GM12865 (cell line): ENCODE data around the gene SIAH3.

ENCODE experiments used
- DNase-seq: peaks from one replicate; pipeline ENCODE4 v3.0.0; 2010; ENCODE audit warnings: low read depth
- H3K4me3 ChIP-seq: 2 replicates; pipeline ENCODE4 v1.5.1; 2011; ENCODE audit warnings: mild to moderate bottlenecking, low read depth, low read length, control low read depth
- CTCF ChIP-seq: IDR thresholded peaks from 2 replicates; pipeline ENCODE4 v1.5.1; 2011; ENCODE audit warnings: low read length, control low read depth, low read depth, inconsistent platforms; ENCODE audit not compliant: insufficient read depth; ENCODE audit errors: missing control alignments

Gene SIAH3

GRCh38 chr13:45816427-45816826 is 35.1 kb downstream of the SIAH3 start:
- H3K4me3 ChIP-seq: no peak overlapping the region
- no peak for TF ChIP-seq CTCF
- no peak for DNase-seq

GRCh38 chr13:45812695-45813372 is 38.7 kb downstream of the SIAH3 start:
- TF ChIP-seq CTCF: no peak
- no peak overlapping the region for H3K4me3 ChIP-seq
- no peak for DNase-seq

- no peak for TF ChIP-seq CTCF
- no peak overlapping the region for H3K4me3 ChIP-seq
- no peak for DNase-seq
These were observed 39.5 kb downstream of the SIAH3 start for GRCh38 chr13:45811891-45812694.

GRCh38 chr13:45809801-45810394 is 41.7 kb downstream of the SIAH3 start:
- no peak for TF ChIP-seq CTCF
- DNase-seq: peak; percentile 26
- H3K4me3 ChIP-seq: no peak overlapping the region

- DNase-seq: no peak
- no peak overlapping the region for H3K4me3 ChIP-seq
- TF ChIP-seq CTCF: no peak
These were observed 42.6 kb downstream of the SIAH3 start for GRCh38 chr13:45808925-45809324.

GRCh38 chr13:45807520-45808099 is 43.9 kb downstream of the SIAH3 start:
- peak; percentile 56 for DNase-seq
- no peak overlapping the region for H3K4me3 ChIP-seq
- peak; percentile 58 for TF ChIP-seq CTCF
